ENCODE results near the gene MX2.
"Not testable (repeated sequence)": the region's sequence is repeated elsewhere in the genome, so short reads cannot be mapped to it uniquely, and the experiment has no call there.

Gene MX2, protein sequence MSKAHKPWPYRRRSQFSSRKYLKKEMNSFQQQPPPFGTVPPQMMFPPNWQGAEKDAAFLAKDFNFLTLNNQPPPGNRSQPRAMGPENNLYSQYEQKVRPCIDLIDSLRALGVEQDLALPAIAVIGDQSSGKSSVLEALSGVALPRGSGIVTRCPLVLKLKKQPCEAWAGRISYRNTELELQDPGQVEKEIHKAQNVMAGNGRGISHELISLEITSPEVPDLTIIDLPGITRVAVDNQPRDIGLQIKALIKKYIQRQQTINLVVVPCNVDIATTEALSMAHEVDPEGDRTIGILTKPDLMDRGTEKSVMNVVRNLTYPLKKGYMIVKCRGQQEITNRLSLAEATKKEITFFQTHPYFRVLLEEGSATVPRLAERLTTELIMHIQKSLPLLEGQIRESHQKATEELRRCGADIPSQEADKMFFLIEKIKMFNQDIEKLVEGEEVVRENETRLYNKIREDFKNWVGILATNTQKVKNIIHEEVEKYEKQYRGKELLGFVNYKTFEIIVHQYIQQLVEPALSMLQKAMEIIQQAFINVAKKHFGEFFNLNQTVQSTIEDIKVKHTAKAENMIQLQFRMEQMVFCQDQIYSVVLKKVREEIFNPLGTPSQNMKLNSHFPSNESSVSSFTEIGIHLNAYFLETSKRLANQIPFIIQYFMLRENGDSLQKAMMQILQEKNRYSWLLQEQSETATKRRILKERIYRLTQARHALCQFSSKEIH

DNA sequence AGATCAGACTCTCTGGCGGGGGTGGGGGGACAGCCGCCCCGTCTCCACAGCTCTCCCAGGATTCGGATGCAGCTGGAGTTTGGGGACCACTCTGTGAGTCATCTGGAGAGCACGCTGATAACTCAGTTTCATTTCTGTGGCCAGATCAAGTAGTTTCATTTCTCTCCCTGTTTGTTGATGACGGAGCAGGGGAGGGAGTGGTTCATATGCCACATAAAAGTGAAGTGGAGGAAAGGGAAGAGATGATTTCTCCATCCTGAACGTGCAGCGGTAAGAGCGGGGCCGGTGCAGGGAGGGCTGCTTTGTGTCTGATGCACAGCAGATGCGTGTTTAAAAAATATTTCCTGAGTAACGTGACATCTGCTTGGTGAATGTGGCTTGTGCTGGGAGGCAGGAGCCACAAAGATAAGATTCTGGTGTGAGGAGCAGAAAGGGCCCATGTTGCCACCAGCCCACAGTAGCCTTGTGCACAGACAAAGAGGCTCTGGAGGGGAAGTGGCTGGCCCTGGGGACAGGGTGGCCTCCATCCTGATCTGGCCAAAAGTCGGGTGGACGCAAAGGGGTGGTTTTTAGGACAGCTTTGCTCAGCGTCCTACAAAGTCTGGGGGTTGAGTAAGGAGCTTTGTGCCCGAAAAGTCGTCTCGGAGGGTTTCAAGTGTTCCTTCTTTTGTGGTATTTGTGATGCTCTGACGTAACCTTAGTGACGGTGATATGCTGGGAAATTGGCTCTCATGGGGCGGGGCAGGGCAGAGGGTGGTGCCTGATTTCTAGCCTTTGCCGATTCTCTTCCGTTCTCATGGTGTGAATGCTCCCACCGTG lies at the start of gene MX2:
TSS of gene MX2 (plus strand) at position 242 of the 819 bp plus-strand sequence. CDS start 14,880 bp downstream, outside the sequence.
- in situ Hi-C loops (cut with HindIII; ENCODE audit: low pct_ligation_motif_present, low pct_unique_long_range_greater_than_20kb, low sequenced_read_pairs): no loop called here
- DNase-seq: no peak

DNA sequence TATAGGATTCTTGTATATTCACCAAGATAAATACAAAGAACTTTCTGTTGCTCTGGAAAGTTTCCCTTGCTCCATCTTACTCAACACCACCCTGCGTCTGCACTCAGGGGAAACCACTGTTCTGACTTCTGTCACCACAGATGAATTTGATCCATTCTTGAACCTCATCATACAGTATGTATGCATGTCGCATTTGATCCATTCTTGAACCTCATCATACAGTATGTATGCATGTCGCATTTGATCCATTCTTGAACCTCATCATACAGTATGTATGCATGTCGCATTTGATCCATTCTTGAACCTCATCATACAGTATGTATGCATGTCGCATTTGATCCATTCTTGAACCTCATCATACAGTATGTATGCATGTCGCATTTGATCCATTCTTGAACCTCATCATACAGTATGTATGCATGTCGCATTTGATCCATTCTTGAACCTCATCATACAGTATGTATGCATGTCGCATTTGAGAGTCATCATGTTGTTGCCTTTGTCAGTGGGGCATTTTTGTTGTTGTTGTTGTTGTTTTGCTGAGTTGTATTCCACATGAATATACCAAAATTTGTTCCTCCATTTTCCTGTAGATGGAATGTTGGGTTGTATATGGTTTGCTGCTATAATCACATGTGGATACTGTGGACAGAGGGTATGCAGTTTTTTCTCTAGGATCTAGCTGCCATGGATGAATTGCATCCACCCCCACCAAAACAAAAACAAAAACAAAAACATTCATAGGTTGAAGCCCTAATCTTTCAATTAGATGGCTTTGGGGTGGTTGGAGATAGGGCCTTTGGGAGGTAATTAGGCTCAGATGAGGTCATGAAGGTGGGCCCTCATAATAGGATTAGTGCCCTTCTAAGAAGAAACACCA lies 48.3 kb upstream of the MX2 start:
- in situ Hi-C loops (cut with HindIII; ENCODE audit: low pct_ligation_motif_present, low pct_unique_long_range_greater_than_20kb, low sequenced_read_pairs); DNase-seq: not testable (repeated sequence)

DNA sequence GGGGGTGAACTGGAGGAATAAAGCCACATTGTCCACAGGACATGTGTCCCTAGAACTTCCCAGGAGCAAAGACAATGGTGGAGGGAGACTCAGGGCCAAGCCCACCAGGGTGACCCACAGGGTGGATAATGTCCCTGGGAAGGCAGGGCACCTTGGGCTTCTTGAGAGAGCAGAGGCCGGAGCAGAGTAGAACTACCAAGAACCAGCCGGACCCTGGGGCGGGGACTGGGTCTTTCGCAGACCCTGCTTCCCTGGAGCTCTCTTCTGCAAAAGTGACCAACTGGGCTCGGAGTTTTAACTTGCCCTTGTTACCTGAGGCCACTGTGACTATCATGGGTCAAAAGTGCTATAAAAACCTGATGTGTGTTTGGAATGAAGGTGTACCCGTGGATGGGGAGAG lies 46.1 kb upstream of the MX2 start:
- DNase-seq: no peak
- in situ Hi-C loops (cut with HindIII; ENCODE audit: low pct_ligation_motif_present, low pct_unique_long_range_greater_than_20kb, low sequenced_read_pairs): no loop called here

DNA sequence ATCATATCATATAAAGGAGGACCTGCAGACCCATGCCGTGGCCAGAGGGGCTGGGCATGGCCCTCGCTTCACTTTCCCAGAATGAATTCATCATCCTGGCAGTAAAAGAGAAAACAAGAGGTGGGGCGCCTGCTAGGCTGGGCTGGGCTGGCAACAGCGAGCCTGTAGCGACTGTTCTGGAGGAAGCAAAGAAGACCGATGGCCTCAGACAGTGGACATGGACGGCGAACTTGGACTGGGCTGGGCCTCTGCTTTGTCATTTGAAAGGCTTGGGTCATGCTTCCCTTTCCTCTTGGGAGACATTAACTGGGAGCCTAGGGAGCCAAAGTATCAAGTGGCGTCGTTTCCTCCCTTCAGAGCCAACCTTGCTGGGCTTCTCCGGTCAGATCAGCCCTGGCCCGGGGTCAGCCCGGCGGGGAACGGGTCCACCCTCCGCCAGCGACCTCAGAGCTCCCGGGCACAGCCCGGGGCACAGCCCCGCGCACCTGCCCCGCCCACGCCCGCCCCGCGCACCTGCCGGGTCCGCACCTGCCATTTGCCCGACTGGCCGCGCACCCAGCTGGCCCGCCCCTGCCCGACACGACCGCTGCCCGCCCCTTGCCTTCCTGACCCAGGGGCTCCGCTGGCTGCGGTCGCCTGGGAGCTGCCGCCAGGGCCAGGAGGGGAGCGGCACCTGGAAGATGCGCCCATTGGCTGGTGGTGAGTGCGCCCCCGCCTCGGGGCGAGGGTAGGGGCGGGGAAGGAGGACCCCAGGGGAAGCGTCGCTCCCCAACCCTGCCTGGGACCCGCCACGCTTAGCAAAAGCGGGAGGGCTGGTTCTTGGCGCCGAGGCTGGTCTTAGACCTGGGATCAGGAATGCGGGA lies 45.4 kb upstream of the MX2 start, which contains the start of gene FAM3B:
TSS of gene FAM3B (plus strand) at position 602 of the 863 bp plus-strand sequence. CDS start at position 681, 79 bp downstream.
- no peak for DNase-seq
- in situ Hi-C loops (cut with HindIII; ENCODE audit: low pct_ligation_motif_present, low pct_unique_long_range_greater_than_20kb, low sequenced_read_pairs): no loop called here

DNA sequence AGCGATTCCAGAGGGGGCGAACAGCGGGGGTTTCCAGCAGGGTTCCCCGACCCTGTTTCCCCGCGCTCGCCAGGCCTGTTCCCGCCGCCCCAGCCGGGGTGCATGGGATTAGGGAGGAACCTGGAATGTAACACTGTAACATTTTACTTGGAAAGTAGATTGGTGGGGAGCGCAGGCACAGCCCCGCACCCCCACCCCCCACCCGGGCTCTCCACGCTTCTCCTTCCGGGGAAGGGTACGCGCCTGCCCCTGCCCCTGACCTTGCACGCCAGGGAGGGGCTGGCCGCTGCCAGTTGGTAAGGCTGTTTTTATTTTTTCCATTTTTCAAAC lies 44.8 kb upstream of the MX2 start:
- no peak for DNase-seq
- in situ Hi-C loops (cut with HindIII; ENCODE audit: low pct_ligation_motif_present, low pct_unique_long_range_greater_than_20kb, low sequenced_read_pairs): no loop called here

DNA sequence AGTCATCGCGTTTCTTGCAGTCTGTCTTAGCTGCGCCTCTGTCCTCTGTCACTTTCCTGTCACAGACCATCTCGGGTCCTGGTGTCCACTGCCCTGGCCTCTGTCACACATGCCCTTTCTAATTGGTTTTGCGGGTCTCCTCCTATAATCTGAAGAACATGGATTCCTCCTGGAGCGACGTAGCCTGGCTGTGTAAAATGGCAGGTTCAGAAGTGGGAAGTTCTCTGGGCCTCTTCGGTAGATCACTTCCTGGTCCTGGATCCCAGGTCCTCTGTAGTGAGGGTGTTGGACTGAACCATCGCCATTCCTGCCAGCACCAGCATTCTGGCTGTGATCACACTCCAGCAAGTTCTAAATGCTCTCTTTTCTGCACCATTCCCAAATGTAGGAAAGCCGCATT lies 44.4 kb upstream of the MX2 start:
- no peak for DNase-seq
- in situ Hi-C loops (cut with HindIII; ENCODE audit: low pct_ligation_motif_present, low pct_unique_long_range_greater_than_20kb, low sequenced_read_pairs): no loop called here

DNA sequence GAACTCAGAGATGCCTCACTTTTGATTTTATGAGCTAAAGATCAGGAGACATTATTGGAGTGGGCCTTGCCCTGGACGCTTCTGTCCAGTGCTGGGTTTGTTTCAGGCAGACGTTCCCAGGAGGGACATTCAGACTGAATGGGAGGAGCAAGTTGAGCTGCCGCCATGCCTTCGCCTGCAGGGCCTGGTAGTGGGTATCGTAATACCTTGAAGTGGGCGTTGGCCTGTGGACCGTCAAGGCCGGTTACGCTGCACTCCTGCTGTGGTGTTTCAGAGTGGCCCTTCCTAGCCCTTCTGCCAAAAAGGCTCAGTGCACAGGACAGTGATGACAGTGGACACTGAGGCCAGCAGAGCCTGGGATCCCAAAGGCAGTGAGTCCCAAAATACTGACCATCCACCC lies 43.6 kb upstream of the MX2 start:
- no peak for DNase-seq
- in situ Hi-C loops (cut with HindIII; ENCODE audit: low pct_ligation_motif_present, low pct_unique_long_range_greater_than_20kb, low sequenced_read_pairs): no loop called here

DNA sequence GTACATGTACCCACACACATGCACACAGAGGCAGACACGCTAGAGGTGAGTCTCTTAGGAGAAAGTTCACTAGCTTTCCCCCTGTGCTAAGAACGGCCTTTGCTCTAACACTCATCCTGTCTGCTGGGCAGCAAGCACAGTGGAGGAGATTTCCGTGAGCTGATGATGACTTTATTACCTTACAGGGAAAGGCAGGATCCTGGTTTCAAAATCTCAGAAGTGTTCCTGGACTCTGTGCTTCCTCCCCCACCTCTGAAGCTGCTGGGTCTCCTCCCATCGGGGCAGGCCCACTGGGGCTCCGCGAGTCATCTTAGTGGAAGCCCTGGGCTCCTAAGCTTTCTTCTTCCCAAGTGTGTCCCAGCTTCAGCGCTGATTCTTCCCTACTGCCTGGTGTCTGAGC lies 42.6 kb upstream of the MX2 start:
- in situ Hi-C loops (cut with HindIII; ENCODE audit: low pct_ligation_motif_present, low pct_unique_long_range_greater_than_20kb, low sequenced_read_pairs): no loop called here
- no peak for DNase-seq

DNA sequence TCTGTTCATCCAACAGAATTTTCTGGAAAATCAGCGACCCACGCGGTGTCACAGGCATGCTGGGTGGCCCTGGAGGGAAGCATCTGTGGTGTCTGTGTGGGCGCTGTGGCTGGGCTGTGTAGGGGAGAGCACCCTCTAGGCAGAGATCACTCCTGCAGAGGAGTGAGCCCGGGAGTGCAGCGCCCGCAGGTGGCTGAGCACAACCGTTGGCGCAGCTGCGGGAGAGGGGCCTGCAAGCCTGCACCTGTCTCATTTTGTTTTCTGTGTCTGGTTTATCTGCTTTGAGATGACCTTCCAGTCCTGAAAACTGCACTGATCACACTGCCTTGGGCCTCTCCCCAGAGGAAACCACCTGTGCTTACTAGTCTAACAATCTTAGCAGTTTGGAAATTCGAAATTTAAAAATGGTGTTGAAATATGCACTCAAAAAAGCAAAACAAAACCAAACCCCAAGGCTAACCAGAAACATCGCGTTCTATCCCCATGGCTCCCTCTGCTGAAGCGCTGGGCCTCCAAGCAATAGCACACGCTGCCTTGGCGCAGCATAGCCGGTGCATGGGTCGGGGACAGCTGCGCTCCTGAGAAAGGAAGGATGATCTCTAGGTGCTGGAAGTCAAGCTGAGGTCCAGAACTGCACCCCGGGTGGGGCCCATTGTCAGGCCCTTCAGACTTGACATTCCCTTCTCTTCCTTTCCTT lies 40.5 kb upstream of the MX2 start:
- in situ Hi-C loops (cut with HindIII; ENCODE audit: low pct_ligation_motif_present, low pct_unique_long_range_greater_than_20kb, low sequenced_read_pairs): no loop called here
- no peak for DNase-seq

DNA sequence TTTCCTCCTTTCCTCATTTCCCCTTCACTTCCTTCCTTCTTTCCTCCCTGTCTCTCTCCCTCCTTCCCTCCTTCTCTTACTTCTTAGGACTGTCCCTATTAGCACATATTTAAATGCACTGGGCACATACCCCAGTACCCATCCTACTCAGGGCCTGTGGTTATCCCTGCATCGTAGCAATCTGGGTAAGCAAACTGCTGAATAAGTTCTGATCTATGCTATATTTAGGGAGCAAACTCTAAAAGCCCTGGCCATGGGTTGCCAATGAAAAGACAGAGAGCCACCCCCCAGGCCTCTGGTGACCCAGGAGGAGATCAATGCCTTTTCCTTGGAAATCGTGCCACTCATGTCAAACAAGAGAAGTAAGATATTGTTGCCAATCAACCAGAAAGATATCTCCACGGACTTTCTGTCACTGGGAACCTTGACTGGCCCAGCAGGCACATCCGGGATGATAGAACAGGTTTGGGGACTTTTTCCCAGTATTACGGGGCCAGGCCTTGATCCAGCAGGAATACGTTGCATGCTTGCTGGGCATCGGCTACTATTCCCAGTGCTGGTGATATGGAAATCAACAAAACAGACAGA lies 39.8 kb upstream of the MX2 start:
- in situ Hi-C loops (cut with HindIII; ENCODE audit: low pct_ligation_motif_present, low pct_unique_long_range_greater_than_20kb, low sequenced_read_pairs): no loop called here
- DNase-seq: no peak

DNA sequence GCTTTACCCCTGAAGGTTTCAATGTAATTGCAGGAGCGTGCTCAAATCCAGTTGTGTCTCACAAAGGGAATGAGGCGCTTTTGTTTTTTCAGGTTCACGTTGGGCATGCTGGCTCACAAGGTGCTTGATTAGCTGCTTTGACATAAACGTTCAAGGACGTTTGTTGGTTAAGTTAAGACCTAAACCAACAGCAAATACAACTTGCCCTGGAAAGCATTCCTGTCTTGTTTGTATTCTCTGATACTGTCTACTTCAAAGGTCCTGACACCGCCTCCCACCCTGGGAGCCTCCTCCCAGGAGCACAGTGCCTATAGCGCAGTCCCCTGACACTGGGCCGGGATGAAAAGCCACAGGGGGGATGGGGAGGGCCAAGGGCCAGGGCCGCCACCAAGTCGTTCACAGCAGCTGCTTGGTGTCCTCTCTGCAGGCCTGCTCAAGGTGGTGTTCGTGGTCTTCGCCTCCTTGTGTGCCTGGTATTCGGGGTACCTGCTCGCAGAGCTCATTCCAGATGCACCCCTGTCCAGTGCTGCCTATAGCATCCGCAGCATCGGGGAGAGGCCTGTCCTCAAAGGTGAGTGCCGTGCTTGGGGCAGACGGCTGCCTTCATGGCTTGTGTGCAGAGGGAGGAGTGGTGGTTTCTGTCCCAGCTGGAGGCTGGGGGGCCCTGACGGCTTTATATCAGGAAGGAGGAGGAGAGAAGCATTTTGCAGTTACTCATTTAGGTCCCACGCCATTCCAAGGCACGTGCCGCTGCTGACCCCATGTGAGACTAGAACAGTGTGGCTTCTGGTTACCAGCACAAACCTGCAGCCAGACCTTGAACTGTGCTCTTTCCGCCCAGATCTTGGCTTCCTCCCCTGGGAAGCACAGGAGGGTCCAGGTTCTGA lies 39.1 kb upstream of the MX2 start:
- DNase-seq: no peak
- in situ Hi-C loops (cut with HindIII; ENCODE audit: low pct_ligation_motif_present, low pct_unique_long_range_greater_than_20kb, low sequenced_read_pairs): no loop called here

DNA sequence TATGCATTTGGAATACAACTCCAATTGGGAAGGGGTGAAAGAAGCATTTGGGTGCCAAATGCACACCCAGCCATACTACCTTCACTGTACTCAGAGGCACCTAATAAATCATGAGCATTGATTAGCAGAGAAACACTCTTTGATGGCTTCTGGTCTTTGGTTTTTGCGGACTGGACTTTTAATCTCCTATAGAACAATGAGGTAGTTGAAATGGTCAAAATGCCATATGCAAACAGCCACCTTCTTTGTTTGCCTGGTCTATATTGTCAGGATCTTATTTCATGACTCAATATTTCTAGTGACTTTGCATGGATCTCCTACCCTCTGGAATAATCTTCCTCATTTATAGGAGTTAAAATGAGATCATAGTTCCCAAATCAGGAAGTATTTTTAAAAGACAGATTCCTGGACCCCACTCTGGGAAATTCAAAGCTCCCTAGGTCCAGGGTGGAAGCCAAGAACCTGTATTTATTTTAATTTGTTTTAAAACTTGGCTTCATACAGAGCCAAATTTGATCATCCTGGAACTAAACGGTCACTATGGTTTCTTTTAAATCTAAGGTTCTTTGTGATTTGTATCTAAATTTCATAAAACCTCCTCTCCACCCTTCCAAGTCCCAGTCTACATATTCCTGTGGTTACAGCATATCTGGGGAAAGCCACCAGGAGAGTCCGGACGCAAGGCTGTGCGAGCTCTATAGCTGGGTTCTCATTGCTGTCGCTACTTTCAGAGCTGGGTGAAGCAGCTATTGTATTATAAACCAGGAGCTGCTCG lies 36.5 kb upstream of the MX2 start:
- no peak for DNase-seq
- in situ Hi-C loops (cut with HindIII; ENCODE audit: low pct_ligation_motif_present, low pct_unique_long_range_greater_than_20kb, low sequenced_read_pairs): no loop called here

DNA sequence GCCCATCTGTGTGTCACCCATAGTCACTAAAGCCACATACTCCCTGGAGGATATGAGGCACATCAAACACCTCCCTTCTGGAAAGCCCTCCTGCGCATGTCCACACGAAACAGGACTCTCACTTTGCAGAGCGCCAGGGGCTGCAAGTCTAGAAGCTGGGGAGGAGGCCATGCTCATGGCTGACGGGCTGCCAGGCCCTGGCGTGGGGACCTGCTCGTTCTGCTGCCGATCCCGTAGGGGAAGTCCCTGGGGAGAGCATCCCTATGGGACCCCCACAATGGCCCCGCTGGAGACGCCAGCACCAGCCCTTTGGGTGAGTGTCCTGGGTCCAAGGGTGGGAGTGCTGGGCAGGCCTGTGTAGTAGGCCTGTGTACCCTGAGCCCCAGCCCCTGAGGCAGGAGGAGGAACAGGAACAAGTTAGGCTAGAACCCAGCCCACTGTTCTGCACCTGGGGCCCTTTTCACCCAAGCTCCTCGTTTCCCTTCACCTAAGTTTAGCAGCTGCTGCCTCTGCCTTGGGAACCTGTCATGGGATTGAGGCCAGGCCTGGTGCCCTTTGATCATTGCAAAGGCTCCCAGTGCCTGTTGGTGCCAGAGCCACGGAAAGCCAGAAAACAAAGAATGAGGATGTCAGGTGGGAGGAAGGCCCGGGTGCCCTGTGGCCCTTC lies 35.3 kb upstream of the MX2 start:
- no peak for DNase-seq
- in situ Hi-C loops (cut with HindIII; ENCODE audit: low pct_ligation_motif_present, low pct_unique_long_range_greater_than_20kb, low sequenced_read_pairs): no loop called here

DNA sequence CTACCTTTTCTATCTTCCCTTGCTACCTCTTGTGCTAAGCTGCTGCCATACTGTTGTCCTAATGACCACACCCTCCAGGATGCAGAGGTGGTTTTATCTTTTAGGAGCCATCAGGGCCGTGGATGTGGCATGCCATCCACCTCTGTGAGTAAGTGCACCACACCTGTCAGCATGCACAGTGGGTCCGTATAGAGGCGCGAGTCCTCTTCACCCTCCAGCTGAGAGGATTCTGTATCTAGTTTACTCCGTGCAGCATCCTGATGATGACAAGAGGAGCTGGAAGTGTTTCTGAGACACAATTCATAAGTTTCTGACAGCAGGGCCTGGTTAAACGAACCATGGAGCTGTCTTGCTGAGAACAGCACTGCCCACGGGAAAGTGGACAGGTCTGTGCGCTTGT lies 34.1 kb upstream of the MX2 start:
- no peak for DNase-seq

More for the DNA sequence above, 34.1 kb upstream of the MX2 start:
- in situ Hi-C loops (cut with HindIII; ENCODE audit: low pct_ligation_motif_present, low pct_unique_long_range_greater_than_20kb, low sequenced_read_pairs): no loop called here

All from ACHN (cell line).